HG02678 (cell line): ENCODE data around the gene TTC3.
"Not testable (repeated sequence)": the region's sequence is repeated elsewhere in the genome, so short reads cannot be mapped to it uniquely, and the experiment has no call there.

ENCODE experiments used
- ATAC-seq: cut with Tn5 transposase; IDR thresholded peaks from one replicate; pipeline ENCODE4 v1.9.1; 2021; ENCODE audit warnings: mild to moderate bottlenecking, moderate library complexity; ENCODE audit not compliant: unreplicated experiment

TTC3 gene

GRCh38 chr21:37085726-37086125 lies 12.7 kb downstream of the TTC3 start:
- ATAC-seq = no peak

- ATAC-seq = no peak
Measured at GRCh38 chr21:37087188-37087587, 14.1 kb downstream of the TTC3 start.

GRCh38 chr21:37088186-37088735 lies 15.2 kb downstream of the TTC3 start:
- ATAC-seq = no peak

- no peak for ATAC-seq
Measured at GRCh38 chr21:37093977-37094376, 20.9 kb downstream of the TTC3 start.

- no peak for ATAC-seq
Measured at GRCh38 chr21:37095821-37096220, 22.8 kb downstream of the TTC3 start.

- no peak for ATAC-seq
Measured at GRCh38 chr21:37098751-37099150, 25.7 kb downstream of the TTC3 start.

- no peak for ATAC-seq
Measured at GRCh38 chr21:37100316-37100715, 27.3 kb downstream of the TTC3 start.

- no peak for ATAC-seq
Measured at GRCh38 chr21:37101384-37101783, 28.3 kb downstream of the TTC3 start.

- ATAC-seq = not testable (repeated sequence)
Measured at GRCh38 chr21:37102746-37103145, 29.7 kb downstream of the TTC3 start.

- ATAC-seq = no peak
Measured at GRCh38 chr21:37106998-37107397, 33.9 kb downstream of the TTC3 start.

- not testable (repeated sequence) for ATAC-seq
Measured at GRCh38 chr21:37111029-37111428, 38.0 kb downstream of the TTC3 start.

GRCh38 chr21:37114301-37114700 lies 41.2 kb downstream of the TTC3 start:
- ATAC-seq = not testable (repeated sequence)

- not testable (repeated sequence) for ATAC-seq
Measured at GRCh38 chr21:37116459-37116858, 43.4 kb downstream of the TTC3 start.

GRCh38 chr21:37117204-37117603 lies 44.1 kb downstream of the TTC3 start:
- ATAC-seq = no peak

GRCh38 chr21:37118187-37118826 lies 45.3 kb downstream of the TTC3 start:
- ATAC-seq = no peak

- no peak for ATAC-seq
Measured at GRCh38 chr21:37119421-37120218, 46.6 kb downstream of the TTC3 start.

GRCh38 chr21:37128076-37128475 lies 55.0 kb downstream of the TTC3 start:
- ATAC-seq = no peak

GRCh38 chr21:37130971-37131370 lies 57.9 kb downstream of the TTC3 start:
- no peak for ATAC-seq

GRCh38 chr21:37136261-37136660 lies 63.2 kb downstream of the TTC3 start:
- no peak for ATAC-seq

GRCh38 chr21:37136744-37137143 lies 63.7 kb downstream of the TTC3 start:
- ATAC-seq = no peak

GRCh38 chr21:37139154-37139553 lies 66.1 kb downstream of the TTC3 start:
- no peak for ATAC-seq

- no peak for ATAC-seq
Measured at GRCh38 chr21:37139902-37140301, 66.8 kb downstream of the TTC3 start.
